HFF-Myc (cell line): Measurements from ENCODE around the gene NAB1.

Experiments
- DNase-seq: peaks from one replicate; pipeline ENCODE4 v3.0.0-alpha.2; 2011; ENCODE audit warnings: low read depth; ENCODE audit errors: extremely low read depth
- H3K4me3 ChIP-seq: replicated peaks from 2 replicates; pipeline ENCODE4 v1.5.1; 2011; ENCODE audit warnings: low read depth, mild to moderate bottlenecking, control low read depth, low read length
- TF ChIP-seq, protein P1 (sequence below): IDR thresholded peaks from 2 replicates; pipeline ENCODE4 v1.5.1; 2012; ENCODE audit warnings: mild to moderate bottlenecking, low read depth, low read length, control low read depth; ENCODE audit errors: missing control alignments

The NAB1 gene

DNA sequence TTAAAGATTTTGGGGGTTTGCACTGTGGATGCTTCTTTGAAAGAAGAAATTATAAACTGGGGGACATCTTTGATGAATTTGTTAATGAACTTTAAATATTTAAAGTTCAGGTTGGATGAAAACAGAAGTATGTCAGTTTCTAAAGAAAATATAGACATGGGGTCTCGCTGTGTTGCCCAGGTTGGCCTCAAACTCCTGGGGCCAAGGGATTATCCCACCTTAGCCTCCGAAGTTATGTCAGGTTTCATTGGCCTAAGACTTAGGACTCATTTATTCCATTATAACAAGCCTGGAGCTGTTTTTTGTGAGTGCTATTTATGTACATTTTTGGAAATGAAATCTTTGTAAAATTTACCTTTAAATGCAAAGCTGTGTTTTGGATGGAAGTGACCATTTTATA is 2.5 kb downstream of the NAB1 start:
- H3K4me3 ChIP-seq, result no peak overlapping the region; the same call in 1 of the 2 replicates
- TF ChIP-seq, protein P1, sequence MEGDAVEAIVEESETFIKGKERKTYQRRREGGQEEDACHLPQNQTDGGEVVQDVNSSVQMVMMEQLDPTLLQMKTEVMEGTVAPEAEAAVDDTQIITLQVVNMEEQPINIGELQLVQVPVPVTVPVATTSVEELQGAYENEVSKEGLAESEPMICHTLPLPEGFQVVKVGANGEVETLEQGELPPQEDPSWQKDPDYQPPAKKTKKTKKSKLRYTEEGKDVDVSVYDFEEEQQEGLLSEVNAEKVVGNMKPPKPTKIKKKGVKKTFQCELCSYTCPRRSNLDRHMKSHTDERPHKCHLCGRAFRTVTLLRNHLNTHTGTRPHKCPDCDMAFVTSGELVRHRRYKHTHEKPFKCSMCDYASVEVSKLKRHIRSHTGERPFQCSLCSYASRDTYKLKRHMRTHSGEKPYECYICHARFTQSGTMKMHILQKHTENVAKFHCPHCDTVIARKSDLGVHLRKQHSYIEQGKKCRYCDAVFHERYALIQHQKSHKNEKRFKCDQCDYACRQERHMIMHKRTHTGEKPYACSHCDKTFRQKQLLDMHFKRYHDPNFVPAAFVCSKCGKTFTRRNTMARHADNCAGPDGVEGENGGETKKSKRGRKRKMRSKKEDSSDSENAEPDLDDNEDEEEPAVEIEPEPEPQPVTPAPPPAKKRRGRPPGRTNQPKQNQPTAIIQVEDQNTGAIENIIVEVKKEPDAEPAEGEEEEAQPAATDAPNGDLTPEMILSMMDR, result no peak

DNA sequence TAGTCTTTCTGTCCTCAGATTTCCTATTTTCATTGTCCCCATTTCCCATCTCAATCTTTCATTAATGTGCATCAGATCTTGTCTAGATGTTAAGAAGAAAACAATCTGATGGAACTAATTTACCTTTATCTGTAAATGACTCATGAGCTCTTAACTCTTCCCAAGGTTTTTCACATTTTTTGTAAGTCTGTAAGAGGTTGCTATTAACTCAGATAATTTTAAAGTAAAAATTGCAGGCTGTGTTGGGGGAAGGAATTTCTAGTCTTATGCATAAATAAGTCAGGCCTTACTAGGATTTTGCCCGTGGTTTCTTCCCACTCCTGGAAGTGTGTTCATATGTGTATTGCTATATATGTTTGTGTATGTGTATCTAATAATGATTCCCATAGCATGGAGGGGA is 4.3 kb downstream of the NAB1 start:
- H3K4me3 ChIP-seq, result no peak overlapping the region
- TF ChIP-seq, protein P1, result no peak
- no peak for DNase-seq

More for the DNA sequence above, 2.5 kb downstream of the NAB1 start:
- DNase-seq, result no peak

- TF ChIP-seq, protein P1, result no peak
- no peak for DNase-seq
- H3K4me3 ChIP-seq, result no peak overlapping the region
These were observed 5.0 kb downstream of the NAB1 start for GRCh38 chr2:190653931-190654330.

GRCh38 chr2:190655113-190655512 is 6.2 kb downstream of the NAB1 start:
- DNase-seq, result no peak
- H3K4me3 ChIP-seq, result no peak overlapping the region
- TF ChIP-seq, protein P1, result no peak

- TF ChIP-seq, protein P1, result no peak
- H3K4me3 ChIP-seq, result no peak overlapping the region
These were observed 6.7 kb downstream of the NAB1 start for GRCh38 chr2:190655570-190655969.

GRCh38 chr2:190656301-190656700 is 7.4 kb downstream of the NAB1 start:
- TF ChIP-seq, protein P1, result no peak
- no peak overlapping the region for H3K4me3 ChIP-seq
- no peak for DNase-seq

More at GRCh38 chr2:190655570-190655969, 6.7 kb downstream of the NAB1 start:
- DNase-seq, result no peak

GRCh38 chr2:190657474-190658255 is 8.8 kb downstream of the NAB1 start:
- TF ChIP-seq, protein P1, result no peak
- no peak overlapping the region for H3K4me3 ChIP-seq
- DNase-seq, result no peak
